ENCODE data around the gene NEGR1.
"Not testable (repeated sequence)": the region's sequence is repeated elsewhere in the genome, so short reads cannot be mapped to it uniquely, and the experiment has no call there.

NEGR1 gene

GRCh38 chr1:71921935-71922559, 360.3 kb downstream of the NEGR1 start:
- no peak for DNase-seq

GRCh38 chr1:71921204-71921603, 361.1 kb downstream of the NEGR1 start:
- DNase-seq: no peak

GRCh38 chr1:71920556-71920955, 361.8 kb downstream of the NEGR1 start:
- DNase-seq: no peak

- no peak for DNase-seq
Observed at GRCh38 chr1:71919811-71920509, 362.4 kb downstream of the NEGR1 start.

GRCh38 chr1:71918630-71919029, 363.7 kb downstream of the NEGR1 start:
- no peak for DNase-seq

GRCh38 chr1:71916894-71917293, 365.4 kb downstream of the NEGR1 start:
- DNase-seq: no peak

GRCh38 chr1:71914626-71915025, 367.7 kb downstream of the NEGR1 start:
- no peak for DNase-seq

- no peak for DNase-seq
Observed at GRCh38 chr1:71908871-71909390, 373.4 kb downstream of the NEGR1 start.

GRCh38 chr1:71908303-71908702, 374.0 kb downstream of the NEGR1 start:
- DNase-seq: no peak

GRCh38 chr1:71899881-71900280, 382.5 kb downstream of the NEGR1 start:
- DNase-seq: no peak

GRCh38 chr1:71888166-71888565, 394.2 kb downstream of the NEGR1 start:
- DNase-seq: not testable (repeated sequence)

GRCh38 chr1:71885171-71885570, 397.2 kb downstream of the NEGR1 start:
- no peak for DNase-seq

GRCh38 chr1:71882637-71883036, 399.7 kb downstream of the NEGR1 start:
- DNase-seq: no peak

- no peak for DNase-seq
Observed at GRCh38 chr1:71882226-71882625, 400.1 kb downstream of the NEGR1 start.

- no peak for DNase-seq
Observed at GRCh38 chr1:71881611-71882010, 400.7 kb downstream of the NEGR1 start.

GRCh38 chr1:71869326-71869725, 413.0 kb downstream of the NEGR1 start:
- no peak for DNase-seq

GRCh38 chr1:71862756-71863155, 419.6 kb downstream of the NEGR1 start:
- DNase-seq: no peak

- DNase-seq: no peak
Observed at GRCh38 chr1:71861022-71861421, 421.3 kb downstream of the NEGR1 start.

GRCh38 chr1:71859806-71860205, 422.5 kb downstream of the NEGR1 start:
- no peak for DNase-seq

GRCh38 chr1:71857862-71858261, 424.5 kb downstream of the NEGR1 start:
- no peak for DNase-seq

- DNase-seq: no peak
Observed at GRCh38 chr1:71853360-71853759, 429.0 kb downstream of the NEGR1 start.

- DNase-seq: no peak
Observed at GRCh38 chr1:71850936-71851335, 431.4 kb downstream of the NEGR1 start.

- no peak for DNase-seq
Observed at GRCh38 chr1:71850515-71850914, 431.8 kb downstream of the NEGR1 start.

GRCh38 chr1:71843012-71843411, 439.3 kb downstream of the NEGR1 start:
- DNase-seq: no peak

- no peak for DNase-seq
Observed at GRCh38 chr1:71839876-71840275, 442.5 kb downstream of the NEGR1 start.

Measured in stimulated activated CD4-positive, alpha-beta T cell treated with anti-CD3 and anti-CD28 coated beads, Interleukin-2, amount 100 ng/mL, for 24 hours (primary cell).